Measurements from ENCODE around the gene EEPD1.

Gene EEPD1

GRCh38 chr7:36110584-36110983 lies 42.5 kb upstream of the EEPD1 start:
- Mint-ChIP-seq H3K9me3 (no peaks in the 10 kb centered on the region), H3K36me3 (ENCODE audit: low read depth) (no peaks in the 10 kb centered on the region), H3K4me3 (no peak overlapping the region), H3K27ac (no peak overlapping the region), H3K4me1 (no peaks in the 10 kb centered on the region), H3K27me3 (ENCODE audit: low read depth, poor library complexity) (peaks cover 13% of the 10 kb centered on the region)
- no peak for DNase-seq
- TF ChIP-seq, protein P1, sequence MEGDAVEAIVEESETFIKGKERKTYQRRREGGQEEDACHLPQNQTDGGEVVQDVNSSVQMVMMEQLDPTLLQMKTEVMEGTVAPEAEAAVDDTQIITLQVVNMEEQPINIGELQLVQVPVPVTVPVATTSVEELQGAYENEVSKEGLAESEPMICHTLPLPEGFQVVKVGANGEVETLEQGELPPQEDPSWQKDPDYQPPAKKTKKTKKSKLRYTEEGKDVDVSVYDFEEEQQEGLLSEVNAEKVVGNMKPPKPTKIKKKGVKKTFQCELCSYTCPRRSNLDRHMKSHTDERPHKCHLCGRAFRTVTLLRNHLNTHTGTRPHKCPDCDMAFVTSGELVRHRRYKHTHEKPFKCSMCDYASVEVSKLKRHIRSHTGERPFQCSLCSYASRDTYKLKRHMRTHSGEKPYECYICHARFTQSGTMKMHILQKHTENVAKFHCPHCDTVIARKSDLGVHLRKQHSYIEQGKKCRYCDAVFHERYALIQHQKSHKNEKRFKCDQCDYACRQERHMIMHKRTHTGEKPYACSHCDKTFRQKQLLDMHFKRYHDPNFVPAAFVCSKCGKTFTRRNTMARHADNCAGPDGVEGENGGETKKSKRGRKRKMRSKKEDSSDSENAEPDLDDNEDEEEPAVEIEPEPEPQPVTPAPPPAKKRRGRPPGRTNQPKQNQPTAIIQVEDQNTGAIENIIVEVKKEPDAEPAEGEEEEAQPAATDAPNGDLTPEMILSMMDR (IDR thresholded peaks at IDR 0.05), result no peak

DNA sequence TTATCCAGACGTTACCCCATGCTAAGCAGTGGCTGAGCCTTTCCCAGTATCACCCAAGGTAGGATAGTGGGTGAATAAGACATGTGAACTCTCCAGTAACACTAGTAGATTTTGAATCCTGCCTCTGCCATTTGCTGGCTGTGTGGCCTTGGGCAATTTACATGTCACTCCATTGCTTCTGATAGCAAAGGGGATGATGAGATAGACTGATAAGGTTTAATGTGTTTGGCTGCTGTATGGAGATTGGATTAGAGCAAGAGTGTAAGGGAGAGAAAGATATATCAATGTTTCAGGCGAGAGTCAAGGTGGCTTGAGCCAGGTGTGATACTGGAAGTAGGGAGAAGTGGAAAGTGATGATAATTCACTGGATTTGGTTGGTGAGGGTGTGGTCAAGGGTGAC lies 40.1 kb upstream of the EEPD1 start:
- no peak overlapping the region for H3K4me3 Mint-ChIP-seq
- H3K36me3 Mint-ChIP-seq (ENCODE audit: low read depth), result no peaks in the 10 kb centered on the region
- H3K27me3 Mint-ChIP-seq (ENCODE audit: low read depth, poor library complexity), result peaks cover 13% of the 10 kb centered on the region
- TF ChIP-seq, protein P1 (IDR thresholded peaks at IDR 0.05), result no peak
- no peak overlapping the region for H3K27ac Mint-ChIP-seq
- H3K4me1 Mint-ChIP-seq, result peaks cover 5% of the 10 kb centered on the region
- no peak for DNase-seq
- no peaks in the 10 kb centered on the region for H3K9me3 Mint-ChIP-seq

DNA sequence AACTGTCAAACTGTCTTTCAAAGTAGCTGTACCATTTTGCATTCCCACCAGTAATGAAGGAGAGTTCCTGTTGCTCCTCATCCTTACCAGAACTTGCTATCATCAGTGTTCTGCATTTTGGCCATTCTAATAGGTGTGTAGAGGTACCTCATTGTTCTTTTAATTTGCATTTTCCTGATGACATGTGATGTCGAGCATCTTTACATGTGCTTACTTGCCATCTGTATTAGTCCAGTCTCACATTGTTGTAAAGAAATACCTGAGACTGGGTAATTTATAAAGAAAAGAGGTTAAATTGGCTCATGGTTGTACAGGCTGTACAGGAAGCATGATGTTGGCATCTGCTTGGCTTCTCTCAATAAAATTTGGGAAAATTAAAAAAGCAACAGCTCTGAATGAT lies 38.7 kb upstream of the EEPD1 start:
- Mint-ChIP-seq H3K4me3 (no peak overlapping the region), H3K36me3 (ENCODE audit: low read depth) (no peaks in the 10 kb centered on the region), H3K27me3 (ENCODE audit: low read depth, poor library complexity) (peaks cover 13% of the 10 kb centered on the region), H3K4me1 (peaks cover 5% of the 10 kb centered on the region), H3K27ac (no peak overlapping the region), H3K9me3 (no peaks in the 10 kb centered on the region)
- DNase-seq, result no peak
- TF ChIP-seq, protein P1 (IDR thresholded peaks at IDR 0.05), result no peak

GRCh38 chr7:36115448-36116321 lies 37.4 kb upstream of the EEPD1 start:
- Mint-ChIP-seq H3K27me3 (ENCODE audit: low read depth, poor library complexity) (peaks cover 6% of the 10 kb centered on the region), H3K4me3 (no peak overlapping the region), H3K36me3 (ENCODE audit: low read depth) (no peaks in the 10 kb centered on the region), H3K27ac (no peak overlapping the region), H3K4me1 (peaks cover 5% of the 10 kb centered on the region), H3K9me3 (peaks cover 2% of the 10 kb centered on the region)
- DNase-seq, result no peak
- TF ChIP-seq, protein P1 (IDR thresholded peaks at IDR 0.05), result no peak

DNA sequence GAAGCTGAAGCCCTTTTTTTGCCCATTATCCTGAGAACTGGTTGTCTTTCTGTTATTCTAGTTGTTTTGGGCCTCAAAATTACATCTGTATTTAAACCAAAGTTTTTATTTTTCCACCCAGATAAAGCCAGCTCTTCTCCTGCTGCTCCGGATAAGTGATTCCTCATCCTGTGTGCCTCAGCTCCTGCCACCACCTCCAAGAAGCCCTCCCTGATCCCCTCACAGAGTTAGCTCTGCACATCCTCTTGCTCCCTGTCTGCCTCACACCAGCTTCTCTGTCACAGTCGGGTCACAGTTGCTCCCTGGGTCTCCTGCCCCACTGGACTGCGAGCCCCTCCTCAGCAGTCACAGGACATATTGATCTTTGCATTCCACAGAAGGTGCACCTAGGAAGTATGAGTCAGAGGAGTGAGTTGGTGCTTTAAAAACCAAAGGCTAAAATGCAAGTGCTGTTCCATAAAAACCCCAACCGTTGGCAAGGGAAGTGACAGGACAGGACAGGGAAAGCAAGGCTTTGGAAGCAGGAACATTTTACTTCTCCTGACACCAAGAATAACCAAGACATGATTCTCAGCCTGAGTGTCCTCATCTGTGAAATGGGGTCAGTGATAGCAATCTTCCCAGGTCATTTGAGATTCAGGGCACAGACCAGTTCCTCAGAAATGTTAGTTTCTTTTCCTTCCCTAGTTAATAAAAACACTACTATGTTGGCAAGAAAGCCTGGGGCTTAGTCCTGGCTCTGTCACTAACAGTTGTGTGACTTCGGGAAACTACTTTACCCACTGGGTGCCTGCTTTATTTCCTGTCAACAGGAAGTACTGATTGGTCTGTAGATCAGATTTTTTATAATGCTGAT lies 36.5 kb upstream of the EEPD1 start:
- H3K27ac Mint-ChIP-seq, result no peak overlapping the region
- TF ChIP-seq, protein P1 (IDR thresholded peaks at IDR 0.05), result no peak
- DNase-seq, result no peak
- no peak overlapping the region for H3K4me3 Mint-ChIP-seq
- peaks cover 7% of the 10 kb centered on the region for H3K36me3 Mint-ChIP-seq (ENCODE audit: low read depth)
- no peaks in the 10 kb centered on the region for H3K27me3 Mint-ChIP-seq (ENCODE audit: low read depth, poor library complexity)
- H3K4me1 Mint-ChIP-seq, result peaks cover 5% of the 10 kb centered on the region
- H3K9me3 Mint-ChIP-seq, result peaks cover 11% of the 10 kb centered on the region
